ENCODE measurements around the gene TRAK1.
"Not testable (repeated sequence)": the region's sequence is repeated elsewhere in the genome, so short reads cannot be mapped to it uniquely, and the experiment has no call there.

TRAK1 gene, protein sequence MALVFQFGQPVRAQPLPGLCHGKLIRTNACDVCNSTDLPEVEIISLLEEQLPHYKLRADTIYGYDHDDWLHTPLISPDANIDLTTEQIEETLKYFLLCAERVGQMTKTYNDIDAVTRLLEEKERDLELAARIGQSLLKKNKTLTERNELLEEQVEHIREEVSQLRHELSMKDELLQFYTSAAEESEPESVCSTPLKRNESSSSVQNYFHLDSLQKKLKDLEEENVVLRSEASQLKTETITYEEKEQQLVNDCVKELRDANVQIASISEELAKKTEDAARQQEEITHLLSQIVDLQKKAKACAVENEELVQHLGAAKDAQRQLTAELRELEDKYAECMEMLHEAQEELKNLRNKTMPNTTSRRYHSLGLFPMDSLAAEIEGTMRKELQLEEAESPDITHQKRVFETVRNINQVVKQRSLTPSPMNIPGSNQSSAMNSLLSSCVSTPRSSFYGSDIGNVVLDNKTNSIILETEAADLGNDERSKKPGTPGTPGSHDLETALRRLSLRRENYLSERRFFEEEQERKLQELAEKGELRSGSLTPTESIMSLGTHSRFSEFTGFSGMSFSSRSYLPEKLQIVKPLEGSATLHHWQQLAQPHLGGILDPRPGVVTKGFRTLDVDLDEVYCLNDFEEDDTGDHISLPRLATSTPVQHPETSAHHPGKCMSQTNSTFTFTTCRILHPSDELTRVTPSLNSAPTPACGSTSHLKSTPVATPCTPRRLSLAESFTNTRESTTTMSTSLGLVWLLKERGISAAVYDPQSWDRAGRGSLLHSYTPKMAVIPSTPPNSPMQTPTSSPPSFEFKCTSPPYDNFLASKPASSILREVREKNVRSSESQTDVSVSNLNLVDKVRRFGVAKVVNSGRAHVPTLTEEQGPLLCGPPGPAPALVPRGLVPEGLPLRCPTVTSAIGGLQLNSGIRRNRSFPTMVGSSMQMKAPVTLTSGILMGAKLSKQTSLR

DNA sequence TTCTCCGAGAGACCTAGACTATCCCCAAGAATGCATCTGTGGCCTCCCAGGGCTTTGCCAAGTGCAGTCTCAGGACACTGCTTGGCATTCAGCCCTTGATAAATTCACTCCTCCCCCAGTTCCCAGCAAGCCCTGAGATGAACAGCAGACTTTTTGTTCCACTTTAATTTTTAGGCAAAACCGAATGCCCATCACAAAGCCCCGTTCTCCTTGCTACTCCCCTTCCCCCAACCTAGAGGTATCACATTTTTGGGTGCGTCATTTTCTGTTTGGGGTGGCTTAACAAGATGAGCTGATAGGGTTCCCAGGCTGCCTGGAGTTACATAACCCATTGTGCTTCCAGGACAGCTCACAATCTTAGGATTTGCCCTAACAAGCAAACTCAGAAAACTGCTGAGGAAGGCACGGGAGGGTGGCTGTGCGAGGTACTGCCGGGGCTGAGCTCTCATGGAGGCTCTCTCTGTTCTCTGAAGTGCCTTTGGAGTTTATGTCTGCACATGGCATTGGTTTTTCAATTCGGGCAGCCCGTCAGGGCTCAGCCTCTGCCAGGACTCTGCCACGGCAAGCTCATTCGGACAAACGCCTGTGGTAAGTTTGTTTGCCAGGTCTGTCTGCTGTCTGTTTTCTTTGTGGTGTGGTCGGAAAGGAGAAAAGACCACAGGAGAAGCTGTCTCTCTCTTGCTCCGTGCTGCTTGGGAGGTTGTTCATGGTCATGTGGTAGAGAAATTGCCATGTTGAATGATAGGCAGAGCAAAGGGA lies at the start of gene TRAK1:
Gene TRAK1 (plus strand): TSS at position 385 of the 759 bp plus-strand sequence. CDS start 113 bp downstream, at position 498.
- DNase-seq, result no peak

DNA sequence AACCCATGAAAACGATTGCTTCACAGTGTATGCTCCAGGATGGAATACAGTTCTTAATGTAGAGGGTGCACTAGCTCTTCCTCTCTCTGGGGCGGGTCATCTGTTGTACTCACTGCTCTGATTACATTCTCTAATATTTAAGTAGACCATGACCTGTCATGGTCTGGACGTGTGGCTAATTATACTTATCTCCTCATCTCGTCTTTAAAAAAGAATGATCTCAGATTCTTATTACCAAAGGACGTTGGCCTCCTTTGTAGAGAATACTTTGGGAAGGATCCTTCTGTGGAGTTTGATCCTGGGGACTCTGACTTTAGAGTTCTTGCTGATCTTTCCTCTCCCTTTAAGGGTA lies 48.4 kb upstream of the TRAK1 start:
- no peak for DNase-seq

DNA sequence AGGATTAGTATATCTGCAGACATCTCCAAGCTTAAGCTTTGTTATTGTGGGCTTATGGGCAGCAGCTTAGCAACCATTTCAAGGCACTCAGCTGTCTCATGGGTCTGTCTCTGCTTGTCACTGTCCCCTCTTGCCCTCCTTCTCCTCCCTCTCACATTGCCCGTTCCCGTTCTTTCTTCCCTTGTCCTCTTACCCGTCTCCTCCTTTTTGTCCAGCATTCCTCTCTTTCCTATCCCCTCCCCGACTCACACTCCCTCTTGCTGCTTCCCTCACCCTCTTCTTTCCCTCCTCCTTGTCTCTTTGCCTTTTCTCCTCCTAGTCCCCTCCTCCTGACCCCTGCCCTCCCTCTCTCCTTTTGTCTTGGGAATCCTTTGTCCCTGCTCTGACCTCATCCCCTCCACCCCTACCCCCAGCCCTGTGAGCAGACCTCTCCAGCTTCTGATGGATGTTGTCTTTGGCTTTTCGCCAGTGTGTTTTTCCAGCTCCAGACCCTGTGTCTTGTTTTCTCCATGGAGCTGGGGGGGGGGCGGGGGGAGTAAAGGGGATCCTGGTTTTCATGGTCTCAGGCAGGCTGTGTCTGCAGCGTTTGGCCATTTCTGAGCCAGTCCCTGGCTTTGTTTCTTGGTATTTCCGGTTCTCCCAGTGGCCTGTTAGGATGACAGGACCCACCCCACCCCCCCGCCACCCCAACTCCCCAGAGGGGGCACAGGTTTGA lies 47.9 kb upstream of the TRAK1 start:
- peak; percentile 74 for DNase-seq

DNA sequence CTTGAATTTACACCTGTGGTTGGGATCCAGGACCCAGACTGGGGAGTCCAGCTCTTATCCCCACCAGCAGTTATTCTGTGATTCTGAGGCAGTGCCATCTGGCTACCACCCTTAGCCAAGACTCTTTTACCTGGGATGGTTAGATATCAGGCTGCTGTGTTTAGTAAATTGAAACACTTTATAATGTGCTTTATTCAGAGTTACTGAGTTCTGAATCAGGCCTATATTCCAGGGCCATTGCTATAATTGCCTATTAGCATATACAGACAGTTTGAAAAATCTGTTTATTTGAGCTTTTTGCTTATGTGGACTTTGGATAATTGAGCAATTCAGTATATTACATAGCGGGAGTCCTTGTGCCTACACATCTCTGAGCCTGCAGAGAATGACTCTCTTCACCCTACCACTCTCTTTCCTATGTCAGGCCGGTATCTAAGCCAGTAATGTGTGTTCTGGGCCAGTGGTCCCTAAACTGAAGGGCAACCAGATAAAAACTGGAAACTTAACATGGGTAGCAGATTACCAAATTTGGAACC lies 45.4 kb upstream of the TRAK1 start:
- no peak for DNase-seq

DNA sequence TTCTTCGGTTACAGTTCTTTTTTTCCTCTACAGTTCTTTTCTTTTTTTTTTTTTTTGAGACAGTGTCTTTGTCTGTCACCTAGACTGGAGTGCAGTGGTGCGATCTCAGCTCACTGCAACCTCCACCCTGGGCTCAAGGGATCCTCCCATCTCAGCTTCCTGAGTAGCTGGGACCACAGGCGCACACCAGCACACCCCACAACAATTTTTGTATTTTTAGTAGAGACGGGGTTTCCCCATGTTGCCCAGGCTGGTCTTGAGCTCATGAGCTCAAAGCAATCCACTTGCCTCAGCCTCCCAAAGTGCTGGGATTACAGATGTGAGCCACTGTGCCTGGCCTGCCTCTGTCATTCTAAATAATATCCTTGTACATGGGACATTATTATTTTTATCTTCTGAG lies 42.6 kb upstream of the TRAK1 start:
- not testable (repeated sequence) for DNase-seq

DNA sequence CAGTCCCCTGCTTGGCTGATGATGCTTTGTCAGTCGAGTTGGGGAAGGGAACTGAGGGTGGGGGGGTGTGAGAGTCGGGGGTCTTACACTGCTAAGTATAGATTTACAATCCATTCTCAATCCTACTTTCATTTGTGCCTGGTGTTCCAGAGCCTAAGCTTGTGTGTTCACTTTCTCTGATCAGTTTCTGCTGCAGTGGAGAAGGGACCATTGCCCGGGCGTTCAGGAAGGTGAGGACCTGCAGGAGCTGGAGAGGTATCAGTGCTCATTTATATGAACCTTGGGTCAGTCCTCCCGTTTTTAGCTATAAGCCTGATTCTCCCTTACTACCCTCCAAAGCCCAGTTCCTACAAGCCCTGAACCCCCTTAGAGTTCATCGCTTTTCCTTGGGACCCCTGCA lies 41.0 kb upstream of the TRAK1 start:
- no peak for DNase-seq

DNA sequence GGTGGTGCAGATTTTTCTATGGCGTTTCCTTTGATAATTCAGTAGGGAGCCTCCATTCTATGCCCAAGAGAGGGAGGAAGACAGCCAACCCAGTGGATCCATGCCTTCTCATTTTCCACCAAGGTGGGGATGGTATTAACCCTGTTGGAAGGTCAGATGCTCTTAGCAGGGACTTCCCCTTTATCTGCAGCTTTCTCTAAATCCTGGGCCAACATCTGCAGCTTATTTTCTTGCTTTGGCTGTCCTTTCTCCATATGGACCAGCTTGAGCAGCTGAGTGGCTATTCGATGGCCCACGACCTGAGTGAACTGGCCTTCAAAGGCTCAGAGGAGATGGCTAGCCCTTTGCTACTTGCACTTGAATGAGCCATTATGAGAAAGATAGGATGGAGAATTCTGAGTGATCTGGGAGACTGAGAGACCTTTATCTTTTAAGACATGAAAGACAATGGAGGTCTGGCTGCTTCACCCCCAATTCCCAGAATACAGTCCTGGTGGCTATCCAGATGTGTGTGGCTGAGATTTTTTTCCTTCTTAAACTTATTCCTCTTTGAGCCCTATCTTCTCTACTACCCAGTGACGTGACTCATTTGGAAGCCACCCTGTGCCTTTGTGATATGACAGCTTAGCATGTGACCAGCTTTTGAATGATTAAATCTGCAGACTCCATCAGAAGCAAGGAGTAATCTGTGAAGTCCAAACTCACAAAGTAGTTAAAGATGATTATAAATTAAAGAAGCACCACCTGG lies 39.6 kb upstream of the TRAK1 start:
- no peak for DNase-seq

DNA sequence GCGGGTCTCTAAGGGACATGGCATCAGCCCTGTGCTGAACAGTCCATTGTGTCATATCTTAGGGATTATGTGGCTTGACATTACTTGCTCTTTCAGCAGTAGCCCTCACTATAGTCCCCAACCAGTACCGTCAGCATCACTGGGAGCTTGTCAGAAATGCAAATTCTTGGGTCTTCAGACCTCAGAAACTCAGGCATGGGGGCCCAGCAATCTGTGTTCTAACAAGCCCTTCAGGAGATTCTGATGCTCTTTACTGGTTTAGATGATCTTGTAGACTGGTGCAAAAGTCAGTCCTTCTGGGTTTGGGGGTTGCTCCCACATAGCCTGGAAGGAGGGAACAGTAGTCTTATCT lies 39.0 kb upstream of the TRAK1 start:
- no peak for DNase-seq

DNA sequence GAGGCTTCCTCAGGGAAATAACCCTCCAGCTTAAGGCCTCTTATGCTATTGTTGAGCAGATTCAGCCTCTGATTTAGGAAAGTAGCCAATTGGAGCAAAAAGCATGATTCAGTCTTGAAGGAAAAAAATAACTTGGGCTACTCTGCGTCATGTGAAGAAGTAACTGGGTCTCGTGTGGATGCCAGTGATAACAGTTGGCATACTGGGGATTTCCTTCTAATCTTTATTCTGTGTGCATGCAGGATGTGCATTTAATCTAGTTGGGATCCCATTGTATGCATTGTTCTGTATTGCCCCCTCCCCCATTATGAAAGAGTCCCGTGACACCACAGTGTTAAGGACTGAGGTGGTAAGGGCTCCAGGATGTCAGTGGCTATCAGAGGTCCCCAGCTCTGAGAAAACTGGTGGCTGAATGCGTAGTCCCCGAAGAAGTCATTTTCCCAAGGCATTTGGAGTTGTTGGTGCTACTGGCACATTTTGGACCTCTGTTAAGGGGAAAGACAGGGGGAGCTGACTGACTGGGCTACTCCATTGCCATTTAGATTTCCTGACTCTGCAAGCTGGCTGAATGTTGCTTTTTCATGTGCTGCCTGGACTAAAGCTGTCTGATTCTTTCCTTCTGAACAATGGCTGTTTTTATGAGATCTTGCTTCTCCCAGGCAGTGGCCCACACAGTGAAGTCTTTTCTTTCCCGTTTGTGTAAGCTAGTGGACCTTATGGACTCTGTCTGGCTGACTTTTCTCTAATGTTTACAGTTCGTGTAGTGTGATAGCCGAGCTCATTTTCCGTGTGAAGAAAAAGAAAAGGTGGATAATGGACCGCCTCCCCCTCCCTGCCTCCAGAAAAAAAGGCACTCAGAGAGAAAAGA lies 38.4 kb upstream of the TRAK1 start:
- DNase-seq, result no peak

DNA sequence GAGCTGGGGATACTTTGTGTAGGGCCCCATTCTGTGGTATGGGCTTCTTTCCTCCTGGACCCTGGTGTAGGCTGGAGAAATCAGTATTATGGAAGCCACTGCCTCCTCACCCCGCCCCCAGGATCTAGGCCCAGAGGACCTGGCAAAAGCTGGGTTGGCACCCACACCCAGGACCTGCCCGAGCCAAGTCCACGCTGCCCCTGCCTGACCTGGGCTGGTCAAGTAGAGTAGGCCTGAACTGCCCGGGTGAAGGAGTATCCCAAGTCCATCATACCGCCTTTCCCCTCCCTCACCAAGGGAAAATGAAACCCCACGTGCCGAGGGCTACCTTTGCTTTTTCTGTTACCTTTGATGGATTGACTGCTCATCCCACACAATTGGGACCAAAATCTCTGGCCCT lies 37.7 kb upstream of the TRAK1 start:
- no peak for DNase-seq

DNA sequence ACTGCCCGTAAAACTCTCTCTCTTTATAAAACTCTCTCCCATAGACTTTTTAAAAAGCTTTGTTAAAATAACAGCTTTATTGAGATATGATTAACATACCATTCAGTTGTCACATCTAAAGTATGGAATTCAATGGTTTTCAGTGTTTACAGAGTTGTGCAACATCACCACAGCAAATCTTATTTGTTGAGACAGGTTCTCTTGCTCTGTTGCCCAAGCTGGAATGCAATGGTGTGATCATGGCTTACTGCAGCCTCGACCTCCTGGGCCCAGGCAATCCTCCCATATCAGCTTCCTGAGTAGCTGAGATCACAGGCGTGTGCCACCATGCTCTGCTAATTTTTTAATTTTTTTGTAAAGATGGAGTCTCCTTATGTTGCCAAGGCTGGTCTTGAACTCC lies 35.9 kb upstream of the TRAK1 start:
- no peak for DNase-seq

DNA sequence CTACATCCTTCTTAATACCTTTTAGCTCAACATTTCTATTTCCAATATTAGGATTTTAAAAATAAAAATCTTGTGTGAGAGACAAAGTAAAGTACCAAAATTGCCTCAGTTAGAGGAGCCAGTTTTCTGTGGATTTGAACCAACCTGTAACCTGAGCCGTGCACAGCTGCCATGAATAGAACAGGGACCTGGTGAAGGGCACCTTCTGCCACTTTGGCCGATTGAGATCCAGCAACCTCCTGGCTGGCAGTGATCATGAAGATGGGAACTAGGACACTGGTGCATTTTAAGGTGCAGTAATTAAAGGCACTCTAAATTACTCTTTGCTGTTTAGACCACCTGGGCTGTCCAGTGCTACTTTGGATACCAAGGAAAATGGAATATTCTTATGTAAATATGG lies 34.3 kb upstream of the TRAK1 start:
- DNase-seq, result no peak

DNA sequence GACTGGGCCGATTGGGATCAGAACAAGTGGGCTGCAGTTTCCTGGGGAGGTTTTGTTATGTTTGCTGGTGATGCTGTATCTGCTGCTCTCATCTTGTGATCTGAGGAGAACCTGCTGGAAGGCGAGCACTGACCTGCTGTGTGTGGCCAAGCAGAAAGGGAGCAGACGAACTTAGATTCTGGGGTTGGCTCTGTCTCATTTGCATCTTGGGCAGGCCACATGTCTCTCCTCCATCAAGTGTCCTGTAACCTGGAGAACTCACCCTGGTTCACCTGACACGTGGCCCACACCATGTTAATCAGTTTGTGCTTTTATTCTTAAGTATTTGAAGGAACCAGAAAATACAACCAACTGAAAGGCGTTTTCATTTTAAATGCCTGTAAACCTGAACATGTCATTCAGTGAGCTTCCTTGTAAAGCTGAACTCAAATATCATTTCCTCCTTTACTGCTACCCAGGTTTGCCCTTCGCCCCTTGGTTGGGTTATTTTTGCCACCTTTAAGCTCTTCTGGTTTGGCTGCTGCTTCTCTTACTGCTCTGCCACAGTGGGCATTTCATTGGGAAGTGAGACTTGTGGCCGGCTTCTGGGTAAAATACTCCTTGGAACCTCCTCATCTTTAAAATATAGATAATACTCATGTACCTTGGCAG lies 33.5 kb upstream of the TRAK1 start:
- DNase-seq, result no peak

DNA sequence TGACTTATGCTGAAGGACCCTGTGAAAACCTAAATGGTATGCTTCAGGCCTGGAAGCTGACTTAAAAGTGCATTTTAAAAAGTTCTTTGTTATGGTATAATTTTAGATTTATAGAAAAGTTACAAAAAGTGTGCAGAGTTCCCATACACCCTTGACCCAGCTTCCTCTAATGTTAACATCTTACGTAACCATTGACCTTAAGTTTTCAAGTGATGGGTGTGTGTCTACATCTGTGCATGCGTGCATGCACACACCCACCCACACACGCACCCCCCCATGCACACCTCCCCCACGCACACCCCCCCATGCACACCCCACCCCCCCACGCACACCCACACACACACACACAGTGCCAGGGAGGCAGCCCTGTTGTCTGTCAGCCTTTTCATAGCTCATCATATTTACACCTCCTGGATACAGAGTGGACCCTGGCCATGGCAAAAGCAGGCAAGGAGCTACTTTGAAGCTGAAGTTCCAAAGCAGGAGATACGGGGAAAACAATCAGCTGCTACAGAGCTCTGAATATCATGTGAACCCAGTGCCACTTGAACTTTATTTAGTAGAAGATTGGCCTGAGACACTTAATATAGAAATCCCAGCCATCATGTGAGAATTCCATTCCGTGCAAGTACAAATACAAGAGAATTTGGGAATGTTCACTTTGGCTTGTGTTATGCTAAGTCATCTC lies 30.0 kb upstream of the TRAK1 start:
- no peak for DNase-seq

DNA sequence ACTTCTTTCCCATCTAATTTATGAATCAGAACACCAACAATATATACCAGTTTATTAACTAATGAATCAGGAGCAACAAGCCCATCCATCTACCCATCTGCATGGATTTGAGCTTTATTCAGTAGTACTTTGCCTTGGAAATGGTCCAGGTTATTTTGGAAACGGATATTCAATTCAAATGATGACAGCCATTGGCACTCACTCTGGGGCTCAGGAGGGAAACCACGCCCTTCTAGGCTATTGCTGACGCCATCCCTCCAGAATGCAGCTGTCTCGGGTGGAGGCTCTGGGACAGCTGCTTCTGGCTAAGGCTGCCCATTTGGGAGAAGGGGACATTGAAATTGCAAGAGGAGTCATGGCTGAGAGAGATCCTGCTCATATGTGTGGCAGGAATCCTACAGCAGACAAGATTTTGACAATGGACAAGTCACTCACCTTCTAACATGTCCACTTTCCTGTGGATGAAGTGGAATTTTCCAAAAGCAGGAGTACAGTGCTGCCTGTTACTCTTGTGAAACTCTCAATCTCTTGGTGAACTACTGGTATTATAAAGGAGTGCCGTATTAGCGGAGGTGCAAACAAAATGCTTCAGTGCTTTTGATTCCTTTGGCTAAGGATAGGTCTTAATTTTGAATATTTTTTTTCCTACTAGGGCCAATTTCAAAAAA lies 29.3 kb upstream of the TRAK1 start:
- DNase-seq, result no peak

DNA sequence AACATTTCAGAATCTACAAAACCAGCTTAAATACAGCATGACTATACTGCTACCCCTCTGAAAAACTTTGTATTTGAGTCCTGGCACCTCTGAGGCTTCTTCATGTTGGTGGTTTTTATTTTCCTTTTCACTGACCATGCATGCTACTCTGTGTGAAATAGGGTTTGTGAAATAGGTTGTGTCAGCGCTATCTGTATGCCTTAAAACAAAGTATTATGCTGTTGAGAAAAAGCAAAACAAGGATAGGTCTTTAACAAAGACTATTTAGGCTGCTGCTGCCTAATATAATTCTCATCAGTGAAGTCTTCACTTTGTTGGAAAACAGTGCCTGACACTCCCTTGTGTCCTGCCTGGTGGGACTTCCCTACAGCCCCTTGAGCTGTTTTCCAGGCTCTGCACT lies 28.7 kb upstream of the TRAK1 start:
- DNase-seq, result no peak

DNA sequence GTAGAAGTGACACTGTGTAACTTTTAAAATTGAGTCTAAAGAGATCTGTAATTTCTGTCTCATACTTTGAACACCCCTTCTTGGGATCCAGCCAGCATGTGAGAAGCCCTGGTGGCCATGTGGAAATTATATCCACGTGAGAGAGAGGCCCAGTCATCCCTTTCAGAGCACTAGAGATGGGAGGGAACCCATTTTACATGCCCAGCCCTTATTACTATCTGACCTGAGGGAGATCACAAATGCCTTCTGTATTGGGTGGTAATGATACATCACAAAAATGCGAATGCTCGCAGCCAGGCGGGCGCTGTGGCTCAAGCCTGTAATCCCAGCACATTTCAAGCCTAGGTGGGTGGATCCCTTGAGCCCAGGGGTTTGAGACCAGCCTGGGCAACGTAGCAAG lies 27.3 kb upstream of the TRAK1 start:
- DNase-seq, result no peak

DNA sequence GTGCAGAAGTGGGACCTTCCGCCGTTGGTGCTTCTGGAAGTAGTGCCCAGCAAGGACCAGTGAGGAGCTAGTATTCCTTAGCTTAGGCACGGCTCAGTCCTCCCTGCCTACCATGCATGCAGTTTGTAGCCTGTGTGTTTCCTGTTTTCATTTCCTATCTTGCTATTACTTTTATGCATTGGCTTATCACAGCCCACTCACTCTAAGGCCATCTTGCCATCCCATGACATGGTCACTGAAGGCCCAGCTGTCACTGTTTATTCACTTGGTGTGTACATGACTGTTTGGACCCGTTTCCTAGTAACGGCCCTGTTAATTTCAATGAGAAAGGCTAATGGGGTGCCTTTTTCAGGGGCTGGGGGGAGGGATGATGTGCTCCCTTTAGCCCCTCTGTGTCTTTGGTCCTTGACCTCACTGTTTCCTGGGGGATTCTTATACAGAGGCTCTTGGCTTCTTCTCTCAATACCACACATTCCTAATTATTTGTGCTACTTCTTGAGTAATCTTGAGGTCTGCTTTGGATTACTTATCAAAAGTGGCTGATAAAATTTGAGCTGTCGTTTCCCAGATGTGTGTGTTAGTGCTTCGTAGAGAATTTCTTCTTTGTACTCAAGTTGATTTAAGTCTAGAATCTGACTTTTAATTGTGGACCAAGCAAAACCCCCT lies 24.5 kb upstream of the TRAK1 start:
- peak; percentile 50 for DNase-seq
